Adrenal gland (tissue), 5 donors: Measurements from ENCODE around the gene COL23A1.
A peak's percentile ranks its signal among the peaks of the same experiment; 100 is the strongest.

Experiments used
- CTCF ChIP-seq, 6 experiments: fragments of 450-650 bp in 4 of 6; fragments of 200-600 bp in 2 of 6; sonication (generic) in 1 of 6; IDR thresholded peaks; 1 replicate in 5 of 6; 2 replicates in 1 of 6; pipeline versions ENCODE4 v1.5.1 to v1.8.0; 2016 to 2021; ENCODE audit warnings: antibody characterized with exemption in 6 of 6, mild to moderate bottlenecking in 2 of 6, moderate library complexity in 1 of 6
- POLR2A ChIP-seq, 2 donors: fragments of 450-650 bp; IDR thresholded peaks; one replicate each; pipeline ENCODE4 v1.6.1; 2017; ENCODE audit warnings: antibody characterized with exemption in 2 of 2, mild to moderate bottlenecking in 2 of 2, moderate library complexity in 1 of 2
- donor health status: DM: no; HTN: no; CAD: no.

GRCh38 chr5:178331491-178331996 is 258.6 kb downstream of the COL23A1 start:
- TF ChIP-seq CTCF (IDR thresholded peaks at IDR 0.05) = no peak
- TF ChIP-seq POLR2A (IDR thresholded peaks at IDR 0.05) = peak in 1 of 2 donors; percentile 48
